OCI-LY1 (cell line): ENCODE measurements around the gene SMAD9.

ENCODE experiments used
- H2AFZ ChIP-seq: fragments of 200-600 bp; sonication (generic), shearing (Covaris generic); 2 replicates; pipeline ENCODE4 v1.6.0; 2014; ENCODE audit warnings: antibody characterized with exemption, mild to moderate bottlenecking, low read length
- H3F3A ChIP-seq: fragments of 200-600 bp; sonication (generic), shearing (Covaris generic); 2 replicates; pipeline ENCODE4 v1.6.0; 2014; ENCODE audit warnings: mild to moderate bottlenecking, antibody characterized with exemption, low read length, moderate library complexity; ENCODE audit not compliant: insufficient read depth
- H3K27ac ChIP-seq: fragments of 200-600 bp; sonication (generic); 2 replicates; pipeline ENCODE4 v1.5.1; 2014; ENCODE audit warnings: low read length, mixed run types, mild to moderate bottlenecking, low read depth; ENCODE audit not compliant: poor library complexity, severe bottlenecking
- H3K27me3 ChIP-seq: fragments of 200-600 bp; sonication (generic); 2 replicates; pipeline ENCODE4 v1.6.0; 2014; ENCODE audit warnings: antibody characterized with exemption, mild to moderate bottlenecking, low read length, moderate library complexity; ENCODE audit not compliant: insufficient read depth
- H3K36me3 ChIP-seq: fragments of 200-600 bp; sonication (generic); 2 replicates; pipeline ENCODE4 v1.6.1; 2014; ENCODE audit warnings: mild to moderate bottlenecking, antibody characterized with exemption, low read length, moderate library complexity, mixed read lengths; ENCODE audit not compliant: insufficient read depth
- H3K4me1 ChIP-seq: fragments of 200-600 bp; sonication (generic); 2 replicates; pipeline ENCODE4 v1.5.1; 2014; ENCODE audit warnings: mild to moderate bottlenecking, low read length, moderate library complexity; ENCODE audit not compliant: insufficient read depth, severe bottlenecking
- H3K4me2 ChIP-seq: fragments of 200-600 bp; sonication (generic), shearing (Covaris generic); 2 replicates; pipeline ENCODE4 v1.6.1; 2014; ENCODE audit warnings: low read length
- H3K4me3 ChIP-seq: fragments of 200-600 bp; sonication (generic); 2 replicates; pipeline ENCODE4 v1.5.1; 2014; ENCODE audit warnings: low read length, low read depth, mild to moderate bottlenecking, mixed read lengths; ENCODE audit not compliant: poor library complexity, severe bottlenecking
- H3K79me2 ChIP-seq: fragments of 200-600 bp; shearing (Covaris generic); 2 replicates; pipeline ENCODE4 v1.6.1; 2016; ENCODE audit warnings: mixed run types, low read length, mixed read lengths; ENCODE audit not compliant: insufficient read depth
- H3K9ac ChIP-seq: fragments of 200-600 bp; sonication (generic), shearing (Covaris generic); 2 replicates; pipeline ENCODE4 v1.6.1; 2014; ENCODE audit warnings: mild to moderate bottlenecking, low read length, mixed read lengths
- H3K9me2 ChIP-seq: fragments of 200-600 bp; sonication (generic), shearing (Covaris generic); 2 replicates; pipeline ENCODE4 v1.6.1; 2014; ENCODE audit warnings: low read depth, mild to moderate bottlenecking, low read length, mixed read lengths
- H3K9me3 ChIP-seq: fragments of 200-600 bp; shearing (Covaris generic); 2 replicates; pipeline ENCODE4 v1.6.1; 2014; ENCODE audit warnings: low read length, mixed read lengths
- H4K20me1 ChIP-seq: fragments of 200-600 bp; sonication (generic), shearing (Covaris generic); 2 replicates; pipeline ENCODE4 v1.6.0; 2016; ENCODE audit warnings: mild to moderate bottlenecking, low read length; ENCODE audit not compliant: insufficient read depth
- CTCF ChIP-seq: fragments of 200-600 bp; sonication (generic), shearing (Covaris generic); IDR thresholded peaks from 2 replicates; pipeline ENCODE4 v1.5.1; 2017; ENCODE audit warnings: mild to moderate bottlenecking, antibody characterized with exemption, low read length, moderate library complexity, mixed read lengths
- EZH2 ChIP-seq: fragments of 200-600 bp; sonication (generic), shearing (Covaris generic); IDR thresholded peaks from 2 replicates; pipeline ENCODE4 v1.8.0; 2017; ENCODE audit warnings: borderline replicate concordance, mixed run types, mild to moderate bottlenecking, antibody characterized with exemption, low read length, moderate library complexity, mixed read lengths

SMAD9 gene

GRCh38 chr13:36913463-36913862, 6.6 kb downstream of the SMAD9 start:
- no peaks in the 10 kb centered on the region for H3K4me1 ChIP-seq
- no peaks in the 10 kb centered on the region for H3K9me2 ChIP-seq
- H2AFZ ChIP-seq = no peak overlapping the region
- H3K9me3 ChIP-seq = no peaks in the 10 kb centered on the region
- no peak overlapping the region for H3K4me3 ChIP-seq
- H3F3A ChIP-seq = no peaks in the 10 kb centered on the region
- H3K27ac ChIP-seq = no peak overlapping the region
- no peaks in the 10 kb centered on the region for H3K36me3 ChIP-seq
- no peaks in the 10 kb centered on the region for H3K79me2 ChIP-seq
- no peaks in the 10 kb centered on the region for H3K27me3 ChIP-seq
- H3K9ac ChIP-seq = no peak overlapping the region
- H3K4me2 ChIP-seq = no peak overlapping the region
- H4K20me1 ChIP-seq = no peaks in the 10 kb centered on the region
- TF ChIP-seq CTCF (no peak), EZH2 (no peak)

DNA sequence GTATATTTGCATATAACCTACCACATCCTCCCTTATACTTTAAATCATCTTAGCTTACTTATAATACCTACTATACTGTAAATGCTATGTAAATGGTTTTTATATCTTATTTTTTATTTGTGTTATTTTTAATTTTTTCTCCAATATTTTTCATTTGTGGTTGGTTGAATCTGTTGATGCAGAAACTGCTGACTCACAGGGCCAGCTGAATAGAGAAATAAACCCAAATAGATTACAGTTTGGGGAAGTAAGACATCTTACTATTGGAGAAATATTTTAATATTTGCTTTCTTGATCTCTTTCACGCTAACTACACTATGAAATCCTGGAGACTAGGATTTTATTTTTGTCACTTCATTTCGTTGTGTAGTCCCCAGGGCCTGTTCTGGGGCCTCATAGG, 7.1 kb downstream of the SMAD9 start:
- no peaks in the 10 kb centered on the region for H3F3A ChIP-seq
- TF ChIP-seq EZH2 (no peak), CTCF (no peak)
- no peak overlapping the region for H2AFZ ChIP-seq
- no peaks in the 10 kb centered on the region for H3K27me3 ChIP-seq
- H3K9me2 ChIP-seq = no peaks in the 10 kb centered on the region
- H3K4me1 ChIP-seq = no peaks in the 10 kb centered on the region
- H3K36me3 ChIP-seq = no peaks in the 10 kb centered on the region
- no peak overlapping the region for H3K4me3 ChIP-seq
- H3K79me2 ChIP-seq = no peaks in the 10 kb centered on the region
- no peak overlapping the region for H3K27ac ChIP-seq
- no peak overlapping the region for H3K9ac ChIP-seq
- no peaks in the 10 kb centered on the region for H3K9me3 ChIP-seq
- no peak overlapping the region for H3K4me2 ChIP-seq
- no peaks in the 10 kb centered on the region for H4K20me1 ChIP-seq

DNA sequence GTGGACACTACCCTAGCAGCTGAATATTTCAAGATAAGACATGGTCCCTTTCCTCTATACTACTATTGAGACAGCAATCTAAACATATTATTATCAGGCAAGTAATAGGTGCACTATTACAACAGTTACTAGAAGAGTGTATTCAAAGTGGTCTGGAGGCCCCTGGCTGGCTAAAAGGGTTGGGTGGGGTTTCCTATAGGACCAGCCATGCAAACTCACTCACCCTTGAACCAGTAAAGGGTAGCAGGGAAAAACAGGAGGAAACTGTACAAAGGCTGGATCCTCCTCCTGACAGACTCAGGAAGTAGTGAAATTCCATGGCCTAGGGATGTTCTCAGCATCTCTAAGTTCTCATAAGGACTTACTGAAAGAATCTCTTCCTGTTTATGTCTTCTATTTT, 7.7 kb downstream of the SMAD9 start:
- H3K27ac ChIP-seq = no peak overlapping the region
- H3K4me3 ChIP-seq = no peak overlapping the region

More for the DNA sequence above, 7.7 kb downstream of the SMAD9 start:
- Histone ChIP-seq H3K4me2 (no peak overlapping the region), H3F3A (no peaks in the 10 kb centered on the region), H3K9ac (no peak overlapping the region), H3K79me2 (no peaks in the 10 kb centered on the region), H2AFZ (no peak overlapping the region), H3K27me3 (no peaks in the 10 kb centered on the region), H4K20me1 (no peaks in the 10 kb centered on the region), H3K9me2 (no peaks in the 10 kb centered on the region), H3K36me3 (no peaks in the 10 kb centered on the region), H3K4me1 (no peaks in the 10 kb centered on the region), H3K9me3 (no peaks in the 10 kb centered on the region)
- TF ChIP-seq EZH2 (no peak), CTCF (no peak)
